GM12878 (cell line): ENCODE data around the gene CCDC91. TPM values are rescaled to one million over a fixed set of nuclear protein-coding genes. Genes with fewer than 3 reads are reported as not detected.

Experiments
- ATAC-seq: fragments of 200-7000 bp; cut with Tn5 transposase; 3 replicates; pipeline ENCODE4 v1.9.1; 2020; ENCODE audit warnings: mild to moderate bottlenecking, moderate library complexity
- BruUV-seq: library from RNA; stranded (reverse); fragments of 400-500 nt; replicated peaks from 2 replicates; lab custom pipeline; 2021; lab: Mats Ljungman, UMichigan
- CTCF ChIA-PET: fragments of 300-600 bp; sonication (Branson Sonifier 250); formaldehyde crosslinking; extraction: SDS; loops from one replicate; lab custom pipeline; 2021; ENCODE audit warnings: inconsistent platforms; lab: Yijun Ruan, JAX
- POLR2A ChIA-PET: fragments of 350-600 bp; formaldehyde crosslinking; extraction: SDS; loops from one replicate; lab custom pipeline; 2021; ENCODE audit warnings: inconsistent platforms; lab: Charles Lee
- RAD21 ChIA-PET: fragments of 300-600 bp; sonication (Branson Sonifier 250); formaldehyde crosslinking; loops from one replicate; lab custom pipeline; 2023; ENCODE audit warnings: antibody characterized with exemption; ENCODE audit not compliant: unreplicated experiment; lab: Charles Lee
- SMC1A ChIA-PET: fragments of 300-600 bp; sonication (Branson Sonifier 250); formaldehyde crosslinking; loops from one replicate; lab custom pipeline; 2023; ENCODE audit not compliant: unreplicated experiment, uncharacterized antibody; lab: Charles Lee
- DNase-seq: peaks from one replicate; pipeline ENCODE4 v3.0.0-alpha.2; 2011; ENCODE audit warnings: low read depth, low spot score
- FAIRE-seq: peaks from 3 replicates; lab custom pipeline; 2011; peaks lifted over from hg19 to GRCh38; lab: Jason Lieb, UNC
- H2AFZ ChIP-seq: 2 replicates; pipeline ENCODE4 v1.6.0; 2011; ENCODE audit warnings: low read depth, low read length, control low read depth; ENCODE audit not compliant: control insufficient read depth
- H3K27ac ChIP-seq: 2 replicates; pipeline ENCODE4 v1.5.1; 2011; ENCODE audit warnings: control low read depth; ENCODE audit not compliant: control insufficient read depth, insufficient read depth
- H3K27me3 ChIP-seq, 2 experiments: replicated peaks in 1 of 2; 2 replicates each; pipeline versions ENCODE4 v1.6.0 to v1.6.1; 2011; ENCODE audit warnings: low read length in 1 of 2; ENCODE audit not compliant: control insufficient read depth in 2 of 2, insufficient read depth in 2 of 2
- H3K36me3 ChIP-seq, 2 experiments: 2 replicates each; pipeline ENCODE4 v1.5.1; 2011; ENCODE audit warnings: low read length in 1 of 2; ENCODE audit not compliant: control insufficient read depth in 2 of 2, insufficient read depth in 2 of 2
- H3K4me1 ChIP-seq: 2 replicates; pipeline ENCODE4 v1.6.1; 2011; ENCODE audit warnings: mild to moderate bottlenecking, low read length, moderate library complexity, mixed read lengths; ENCODE audit not compliant: control insufficient read depth, insufficient read depth
- H3K4me2 ChIP-seq: 2 replicates; pipeline ENCODE4 v1.6.0; 2011; ENCODE audit warnings: control low read depth; ENCODE audit not compliant: control insufficient read depth, insufficient read depth
- H3K4me3 ChIP-seq: fragments of 200-600 bp; sonication (generic); 2 replicates; pipeline ENCODE4 v1.5.1; 2016
- H3K79me2 ChIP-seq: 2 replicates; pipeline ENCODE4 v1.6.0; 2011; ENCODE audit warnings: low read length; ENCODE audit not compliant: control insufficient read depth, insufficient read depth
- H3K9ac ChIP-seq: 2 replicates; pipeline ENCODE4 v1.8.0; 2011; ENCODE audit warnings: low read length, control low read depth, mixed read lengths; ENCODE audit not compliant: control insufficient read depth, insufficient read depth
- H3K9me3 ChIP-seq: replicated peaks from 3 replicates; pipeline ENCODE4 v1.5.1; 2011; ENCODE audit warnings: mild to moderate bottlenecking, low read length; ENCODE audit not compliant: control insufficient read depth, insufficient read depth
- H4K20me1 ChIP-seq: 2 replicates; pipeline ENCODE4 v1.6.0; 2011; ENCODE audit not compliant: control insufficient read depth, insufficient read depth
- CBX5 ChIP-seq: sonication (generic); IDR thresholded peaks from 2 replicates; pipeline ENCODE4 v1.6.1; 2016; ENCODE audit warnings: low read depth, moderate library complexity, mild to moderate bottlenecking, inconsistent platforms
- GATAD2B ChIP-seq: fragments of 450-650 bp; conservative IDR thresholded peaks from 2 replicates; pipeline ENCODE4 v1.6.1; 2017; ENCODE audit warnings: low read depth, mild to moderate bottlenecking, moderate library complexity
- IKZF2 ChIP-seq, 2 experiments: fragments of 450-650 bp; IDR thresholded peaks; 2 replicates each; pipeline ENCODE4 v1.6.1; 2017; ENCODE audit warnings: mild to moderate bottlenecking in 2 of 2, moderate library complexity in 2 of 2
- KLF5 ChIP-seq: fragments of 450-650 bp; IDR thresholded peaks from 2 replicates; pipeline ENCODE4 v1.6.1; 2014; ENCODE audit warnings: mild to moderate bottlenecking; ENCODE audit not compliant: partially characterized antibody
- LARP7 ChIP-seq: fragments of 450-650 bp; IDR thresholded peaks from 2 replicates; pipeline ENCODE4 v1.6.1; 2017; ENCODE audit warnings: mild to moderate bottlenecking
- MXI1 ChIP-seq: fragments of 150-350 bp; IDR thresholded peaks from 2 replicates; pipeline ENCODE4 v1.6.1; 2011; ENCODE audit warnings: low read depth, mild to moderate bottlenecking, inconsistent platforms, low read length, improper control_type of control experiment
- NR2C1 ChIP-seq: fragments of 450-650 bp; IDR thresholded peaks from 2 replicates; pipeline ENCODE4 v1.6.1; 2017; ENCODE audit warnings: antibody characterized with exemption, mild to moderate bottlenecking, moderate library complexity
- NRF1 ChIP-seq: conservative IDR thresholded peaks from 2 replicates; pipeline ENCODE4 v1.6.1; 2011; ENCODE audit warnings: mild to moderate bottlenecking, low read depth, low read length, improper control_type of control experiment
- SREBF2 ChIP-seq: IDR thresholded peaks from 2 replicates; pipeline ENCODE4 v1.6.1; 2012; ENCODE audit warnings: mild to moderate bottlenecking, low read length
- YY1 ChIP-seq: IDR thresholded peaks from 2 replicates; pipeline ENCODE4 v1.6.1; 2011; ENCODE audit warnings: low read depth, mild to moderate bottlenecking, low read length
- ZBED1 ChIP-seq: IDR thresholded peaks from 2 replicates; pipeline ENCODE4 v1.6.1; 2016; ENCODE audit warnings: borderline replicate concordance
- ZNF622 ChIP-seq: fragments of 450-650 bp; IDR thresholded peaks from 2 replicates; pipeline ENCODE4 v1.6.1; 2017; ENCODE audit warnings: mild to moderate bottlenecking, inconsistent platforms
- in situ Hi-C: fragments of 300-500 bp; cut with MboI; formaldehyde crosslinking; loops from 9 replicates; pipeline ENCODE4 v1.14.3; 2018; ENCODE audit warnings: mixed read lengths
- intact Hi-C: fragments of 100-400 bp; cut with micrococcal nuclease; formaldehyde crosslinking; loops from one replicate; pipeline ENCODE4 v1.14.2; 2022; ENCODE audit not compliant: unreplicated experiment
- polyA plus RNA-seq, 11 experiments: library from polyadenylated mRNA; depleted of rRNA in 4 of 11; unstranded in 6 of 11; stranded (reverse) in 5 of 11; fragments of >200 nt; fragmentation: Nextera tagmentation in 4 of 11; fragmentation: Illumina TruSeq in 1 of 11; extraction: Ambion mirVana in 4 of 11; extraction: Trizol in 1 of 11; gene quantifications; 1 replicate in 1 of 11; 2 replicates in 10 of 11; pipeline versions ENCODE4 v1.2.1 to v1.2.3, GENCODE V29; 2011 to 2016; ENCODE audit warnings: inconsistent platforms in 2 of 11, missing spikeins in 2 of 11, low read depth in 1 of 11
- total RNA-seq, 4 experiments: library from RNA; depleted of rRNA in 3 of 4; stranded (reverse); fragments of >200 nt in 3 of 4; fragmentation: Illumina TruSeq in 1 of 4; extraction: Trizol in 1 of 4; gene quantifications; 2 replicates each; pipeline versions ENCODE4 v1.2.1 to v1.2.3, GENCODE V29; 2013 to 2021
- TF ChIP-seq, protein P1 (sequence below): fragments of 450-650 bp; IDR thresholded peaks from 2 replicates; pipeline ENCODE4 v1.6.1; 2018; ENCODE audit warnings: borderline replicate concordance, mild to moderate bottlenecking; ENCODE audit not compliant: partially characterized antibody
- TF ChIP-seq, protein P2 (sequence below): IDR thresholded peaks from 2 replicates; pipeline ENCODE4 v1.6.1; 2012; ENCODE audit warnings: mild to moderate bottlenecking, low read depth, low read length
- TF ChIP-seq, protein P3 (sequence below): fragments of 450-650 bp; formaldehyde crosslinking; IDR thresholded peaks from 2 replicates; pipeline ENCODE4 v1.5.0; 2022; ENCODE audit warnings: mild to moderate bottlenecking, missing genetic modification characterization

CCDC91 gene
- total and polyA plus RNA-seq, 10 of the 15 experiments (the other 5 are each of a cell fraction or from before 2014, with no cell fraction given), result 6.1 to 24.9 (median 16.5) TPM

DNA sequence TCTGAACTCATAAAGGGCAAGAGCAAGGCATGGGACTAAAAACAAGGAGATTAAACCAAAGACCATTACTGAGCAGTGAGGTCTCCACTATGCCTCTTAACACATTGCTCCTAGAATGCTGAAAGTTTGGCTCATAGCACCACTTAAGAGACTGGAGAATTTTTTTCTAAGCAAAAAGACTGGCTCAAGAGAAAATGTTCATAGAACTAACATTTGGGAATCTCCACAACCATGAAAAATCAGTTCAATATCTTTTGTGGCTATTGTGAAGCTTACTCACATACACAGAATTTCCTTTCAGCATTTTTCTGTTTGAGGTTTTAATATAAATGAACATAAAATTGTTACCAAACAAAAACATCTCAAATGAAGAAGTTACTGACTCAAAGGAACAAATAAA is 255.8 kb downstream of the CCDC91 start:
- RAD21 ChIA-PET, result no interaction called here
- Histone ChIP-seq H4K20me1 (no peaks in the 10 kb centered on the region), H3K9ac (no peak overlapping the region), H3K9me3 (no peaks in the 10 kb centered on the region), H3K27ac (no peak overlapping the region), H3K4me1 (no peaks in the 10 kb centered on the region), H3K4me3 (no peak overlapping the region), H3K27me3 (no peaks in the 10 kb centered on the region), H3K36me3 (no peaks in the 10 kb centered on the region), H3K4me2 (no peak overlapping the region), H3K79me2 (no peaks in the 10 kb centered on the region), H2AFZ (no peak overlapping the region)
- POLR2A ChIA-PET, result no interaction called here
- ATAC-seq, result no peak
- BruUV-seq, result no TSS peak
- TF ChIP-seq ZBED1 (no peak), YY1 (no peak), IKZF2 (IDR thresholded peaks at IDR 0.05) (no peak), SREBF2 (no peak), MXI1 (no peak), NRF1 (no peak), NR2C1 (no peak), ZNF622 (no peak), GATAD2B (no peak), KLF5 (no peak), LARP7 (no peak), CBX5 (no peak)
- TF ChIP-seq, protein P1, sequence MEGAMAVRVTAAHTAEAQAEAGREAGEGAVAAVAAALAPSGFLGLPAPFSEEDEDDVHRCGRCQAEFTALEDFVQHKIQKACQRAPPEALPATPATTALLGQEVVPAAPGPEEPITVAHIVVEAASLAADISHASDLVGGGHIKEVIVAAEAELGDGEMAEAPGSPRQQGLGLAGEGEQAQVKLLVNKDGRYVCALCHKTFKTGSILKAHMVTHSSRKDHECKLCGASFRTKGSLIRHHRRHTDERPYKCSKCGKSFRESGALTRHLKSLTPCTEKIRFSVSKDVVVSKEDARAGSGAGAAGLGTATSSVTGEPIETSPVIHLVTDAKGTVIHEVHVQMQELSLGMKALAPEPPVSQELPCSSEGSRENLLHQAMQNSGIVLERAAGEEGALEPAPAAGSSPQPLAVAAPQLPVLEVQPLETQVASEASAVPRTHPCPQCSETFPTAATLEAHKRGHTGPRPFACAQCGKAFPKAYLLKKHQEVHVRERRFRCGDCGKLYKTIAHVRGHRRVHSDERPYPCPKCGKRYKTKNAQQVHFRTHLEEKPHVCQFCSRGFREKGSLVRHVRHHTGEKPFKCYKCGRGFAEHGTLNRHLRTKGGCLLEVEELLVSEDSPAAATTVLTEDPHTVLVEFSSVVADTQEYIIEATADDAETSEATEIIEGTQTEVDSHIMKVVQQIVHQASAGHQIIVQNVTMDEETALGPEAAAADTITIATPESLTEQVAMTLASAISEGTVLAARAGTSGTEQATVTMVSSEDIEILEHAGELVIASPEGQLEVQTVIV, result no peak
- TF ChIP-seq, protein P2, sequence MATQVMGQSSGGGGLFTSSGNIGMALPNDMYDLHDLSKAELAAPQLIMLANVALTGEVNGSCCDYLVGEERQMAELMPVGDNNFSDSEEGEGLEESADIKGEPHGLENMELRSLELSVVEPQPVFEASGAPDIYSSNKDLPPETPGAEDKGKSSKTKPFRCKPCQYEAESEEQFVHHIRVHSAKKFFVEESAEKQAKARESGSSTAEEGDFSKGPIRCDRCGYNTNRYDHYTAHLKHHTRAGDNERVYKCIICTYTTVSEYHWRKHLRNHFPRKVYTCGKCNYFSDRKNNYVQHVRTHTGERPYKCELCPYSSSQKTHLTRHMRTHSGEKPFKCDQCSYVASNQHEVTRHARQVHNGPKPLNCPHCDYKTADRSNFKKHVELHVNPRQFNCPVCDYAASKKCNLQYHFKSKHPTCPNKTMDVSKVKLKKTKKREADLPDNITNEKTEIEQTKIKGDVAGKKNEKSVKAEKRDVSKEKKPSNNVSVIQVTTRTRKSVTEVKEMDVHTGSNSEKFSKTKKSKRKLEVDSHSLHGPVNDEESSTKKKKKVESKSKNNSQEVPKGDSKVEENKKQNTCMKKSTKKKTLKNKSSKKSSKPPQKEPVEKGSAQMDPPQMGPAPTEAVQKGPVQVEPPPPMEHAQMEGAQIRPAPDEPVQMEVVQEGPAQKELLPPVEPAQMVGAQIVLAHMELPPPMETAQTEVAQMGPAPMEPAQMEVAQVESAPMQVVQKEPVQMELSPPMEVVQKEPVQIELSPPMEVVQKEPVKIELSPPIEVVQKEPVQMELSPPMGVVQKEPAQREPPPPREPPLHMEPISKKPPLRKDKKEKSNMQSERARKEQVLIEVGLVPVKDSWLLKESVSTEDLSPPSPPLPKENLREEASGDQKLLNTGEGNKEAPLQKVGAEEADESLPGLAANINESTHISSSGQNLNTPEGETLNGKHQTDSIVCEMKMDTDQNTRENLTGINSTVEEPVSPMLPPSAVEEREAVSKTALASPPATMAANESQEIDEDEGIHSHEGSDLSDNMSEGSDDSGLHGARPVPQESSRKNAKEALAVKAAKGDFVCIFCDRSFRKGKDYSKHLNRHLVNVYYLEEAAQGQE, result no peak
- TF ChIP-seq, protein P3, sequence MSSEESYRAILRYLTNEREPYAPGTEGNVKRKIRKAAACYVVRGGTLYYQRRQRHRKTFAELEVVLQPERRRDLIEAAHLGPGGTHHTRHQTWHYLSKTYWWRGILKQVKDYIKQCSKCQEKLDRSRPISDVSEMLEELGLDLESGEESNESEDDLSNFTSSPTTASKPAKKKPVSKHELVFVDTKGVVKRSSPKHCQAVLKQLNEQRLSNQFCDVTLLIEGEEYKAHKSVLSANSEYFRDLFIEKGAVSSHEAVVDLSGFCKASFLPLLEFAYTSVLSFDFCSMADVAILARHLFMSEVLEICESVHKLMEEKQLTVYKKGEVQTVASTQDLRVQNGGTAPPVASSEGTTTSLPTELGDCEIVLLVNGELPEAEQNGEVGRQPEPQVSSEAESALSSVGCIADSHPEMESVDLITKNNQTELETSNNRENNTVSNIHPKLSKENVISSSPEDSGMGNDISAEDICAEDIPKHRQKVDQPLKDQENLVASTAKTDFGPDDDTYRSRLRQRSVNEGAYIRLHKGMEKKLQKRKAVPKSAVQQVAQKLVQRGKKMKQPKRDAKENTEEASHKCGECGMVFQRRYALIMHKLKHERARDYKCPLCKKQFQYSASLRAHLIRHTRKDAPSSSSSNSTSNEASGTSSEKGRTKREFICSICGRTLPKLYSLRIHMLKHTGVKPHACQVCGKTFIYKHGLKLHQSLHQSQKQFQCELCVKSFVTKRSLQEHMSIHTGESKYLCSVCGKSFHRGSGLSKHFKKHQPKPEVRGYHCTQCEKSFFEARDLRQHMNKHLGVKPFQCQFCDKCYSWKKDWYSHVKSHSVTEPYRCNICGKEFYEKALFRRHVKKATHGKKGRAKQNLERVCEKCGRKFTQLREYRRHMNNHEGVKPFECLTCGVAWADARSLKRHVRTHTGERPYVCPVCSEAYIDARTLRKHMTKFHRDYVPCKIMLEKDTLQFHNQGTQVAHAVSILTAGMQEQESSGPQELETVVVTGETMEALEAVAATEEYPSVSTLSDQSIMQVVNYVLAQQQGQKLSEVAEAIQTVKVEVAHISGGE (CRISPR knock-in tag), result no peak
- intact Hi-C loops, result no loop called here
- no peak for DNase-seq
- CTCF ChIA-PET, result no interaction called here
- SMC1A ChIA-PET, result no interaction called here
- in situ Hi-C loops, result no loop called here
- FAIRE-seq, result no peak
